ENCODE measurements around the gene LYVE1. TPM values are rescaled to one million over a fixed set of nuclear protein-coding genes. Genes with fewer than 3 reads are reported as not detected.
A peak's percentile ranks its signal among the peaks of the same experiment; 100 is the strongest.

LYVE1 gene
- total RNA-seq, 1 experiment from 2014 or later = 0.11 TPM

DNA sequence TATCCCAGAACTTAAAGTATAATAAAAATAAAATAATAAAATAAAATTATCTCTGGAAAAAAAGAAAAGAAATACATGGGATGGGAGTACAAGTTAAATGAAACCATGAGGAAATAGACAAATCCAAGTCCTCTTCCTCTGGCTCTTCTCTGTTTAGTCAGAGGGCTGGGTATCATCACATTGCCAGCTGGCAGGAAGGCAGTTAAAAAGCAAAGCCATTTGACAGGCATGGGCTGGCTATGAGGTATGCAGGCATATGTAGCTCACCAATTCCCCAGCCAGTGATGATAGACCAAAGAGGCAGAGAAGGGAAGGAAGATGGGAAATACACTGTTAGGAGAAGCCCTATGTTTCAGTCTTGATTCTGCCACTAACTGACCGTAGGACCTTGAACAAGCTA lies 6.5 kb downstream of the LYVE1 start:
- TF ChIP-seq, protein P1, sequence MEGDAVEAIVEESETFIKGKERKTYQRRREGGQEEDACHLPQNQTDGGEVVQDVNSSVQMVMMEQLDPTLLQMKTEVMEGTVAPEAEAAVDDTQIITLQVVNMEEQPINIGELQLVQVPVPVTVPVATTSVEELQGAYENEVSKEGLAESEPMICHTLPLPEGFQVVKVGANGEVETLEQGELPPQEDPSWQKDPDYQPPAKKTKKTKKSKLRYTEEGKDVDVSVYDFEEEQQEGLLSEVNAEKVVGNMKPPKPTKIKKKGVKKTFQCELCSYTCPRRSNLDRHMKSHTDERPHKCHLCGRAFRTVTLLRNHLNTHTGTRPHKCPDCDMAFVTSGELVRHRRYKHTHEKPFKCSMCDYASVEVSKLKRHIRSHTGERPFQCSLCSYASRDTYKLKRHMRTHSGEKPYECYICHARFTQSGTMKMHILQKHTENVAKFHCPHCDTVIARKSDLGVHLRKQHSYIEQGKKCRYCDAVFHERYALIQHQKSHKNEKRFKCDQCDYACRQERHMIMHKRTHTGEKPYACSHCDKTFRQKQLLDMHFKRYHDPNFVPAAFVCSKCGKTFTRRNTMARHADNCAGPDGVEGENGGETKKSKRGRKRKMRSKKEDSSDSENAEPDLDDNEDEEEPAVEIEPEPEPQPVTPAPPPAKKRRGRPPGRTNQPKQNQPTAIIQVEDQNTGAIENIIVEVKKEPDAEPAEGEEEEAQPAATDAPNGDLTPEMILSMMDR (conservative IDR thresholded peaks at IDR 0.05; ENCODE audit: low read depth, low read length) = no peak
- no peak for TF ChIP-seq EZH2 (IDR thresholded peaks at IDR 0.05; ENCODE audit: borderline replicate concordance, low read depth, low read length, poor library complexity, severe bottlenecking)
- Histone ChIP-seq H3K36me3 (ENCODE audit: insufficient read depth, low read length, poor library complexity, severe bottlenecking) (no peaks in the 10 kb centered on the region), H3K27ac (ENCODE audit: low read depth, low read length, poor library complexity, severe bottlenecking) (peak overlapping the region; percentile 50), H3K4me3 (ENCODE audit: low read depth, low read length, poor library complexity, severe bottlenecking) (no peak overlapping the region), H3K27me3 (replicated peaks; ENCODE audit: insufficient read depth, low read depth, low read length, poor library complexity) (no peaks in the 10 kb centered on the region), H3K4me1 (ENCODE audit: insufficient read depth, low read length, poor library complexity, severe bottlenecking) (peaks cover 39% of the 10 kb centered on the region), H3K9me3 (ENCODE audit: low read depth, low read length, poor library complexity, severe bottlenecking) (no peaks in the 10 kb centered on the region)
- ChIA-PET CTCF (no interaction called here), POLR2A (ENCODE audit: low non-redundant PET) (interaction anchor here (0.6 kb wide), 1 partner anchor 88 kb away, joined by 4 read pairs; no protein-coding TSS in a partner anchor)
- intact Hi-C loops (cut with micrococcal nuclease; ENCODE audit: unreplicated experiment) = no loop called here
- DNase-seq (ENCODE audit: low spot score) = peak; percentile 40
- BruUV-seq (replicated peaks) = no TSS peak

DNA sequence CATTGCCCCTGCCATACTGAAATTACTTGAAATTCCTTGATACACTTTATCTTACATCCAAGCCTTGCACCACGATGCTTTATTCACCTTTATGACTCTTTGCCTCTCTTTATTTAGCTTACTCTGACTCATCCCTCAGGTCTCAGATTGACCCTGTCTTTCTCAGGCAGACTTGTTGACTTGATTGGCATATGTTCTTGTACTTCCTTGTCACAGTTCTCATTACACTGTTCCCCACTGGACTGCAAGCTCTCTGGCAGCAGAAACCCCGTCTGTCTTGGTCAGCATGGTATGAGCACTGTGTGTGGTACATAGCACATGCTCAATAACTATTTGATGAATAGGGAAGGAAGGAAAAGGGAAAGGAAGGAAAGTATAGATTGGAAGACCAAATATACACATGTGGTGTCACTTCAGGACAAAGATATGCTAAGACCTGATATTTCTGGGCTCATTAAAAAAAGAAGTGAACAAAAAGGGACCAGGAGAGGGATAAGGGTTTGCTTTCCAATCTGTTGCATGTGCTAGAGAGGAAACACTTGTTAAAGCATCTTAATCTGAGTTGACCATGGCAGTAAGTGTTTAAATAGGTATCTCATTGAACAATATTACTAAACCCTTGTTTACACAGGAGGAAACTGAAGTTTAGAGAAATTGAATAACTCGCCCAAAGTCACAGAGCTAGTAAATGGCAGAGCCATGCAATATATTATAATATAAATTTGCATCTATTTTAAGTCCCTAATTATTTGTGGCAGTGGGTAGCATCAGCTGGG lies 7.2 kb downstream of the LYVE1 start:
- ChIA-PET POLR2A (ENCODE audit: low non-redundant PET) (interaction anchor here (0.6 kb wide), 2 partner anchors 155 to 1024 kb away, joined by 4 to 11 read pairs; no protein-coding TSS in a partner anchor), CTCF (no interaction called here)

DNA sequence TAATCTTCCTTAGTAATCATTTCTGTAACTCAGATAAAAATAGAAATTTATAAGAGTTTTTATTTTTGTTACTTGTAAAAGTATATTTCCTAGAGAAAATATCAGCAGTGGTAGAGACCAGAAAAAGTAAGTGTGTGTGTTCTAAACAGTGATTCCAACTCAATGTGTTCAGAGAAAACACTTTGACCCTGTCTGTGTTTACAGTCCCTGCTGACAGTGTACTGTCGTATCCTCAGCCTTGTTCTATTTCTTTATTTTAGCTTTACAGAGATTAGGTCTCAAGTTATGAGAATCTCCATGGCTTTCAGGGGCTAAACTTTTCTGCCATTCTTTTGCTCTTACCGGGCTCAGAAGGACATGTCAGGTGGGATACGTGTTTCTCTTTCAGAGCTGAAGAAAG lies 10.2 kb downstream of the LYVE1 start:
- no peaks in the 10 kb centered on the region for H3K27me3 ChIP-seq (replicated peaks; ENCODE audit: insufficient read depth, low read depth, low read length, poor library complexity)
- ChIA-PET POLR2A (ENCODE audit: low non-redundant PET) (no interaction called here), CTCF (no interaction called here)
- no peaks in the 10 kb centered on the region for H3K36me3 ChIP-seq (ENCODE audit: insufficient read depth, low read length, poor library complexity, severe bottlenecking)
- intact Hi-C loops (cut with micrococcal nuclease; ENCODE audit: unreplicated experiment) = loop anchor here (5.0 kb wide), 1 partner anchor 151 kb away; no protein-coding TSS in a partner anchor
- peaks cover under 1% of the 10 kb centered on the region for H3K9me3 ChIP-seq (ENCODE audit: low read depth, low read length, poor library complexity, severe bottlenecking)
- no peak for DNase-seq (ENCODE audit: low spot score)
- no TSS peak for BruUV-seq (replicated peaks)
- H3K27ac ChIP-seq (ENCODE audit: low read depth, low read length, poor library complexity, severe bottlenecking) = peak overlapping the region; percentile 100
- H3K4me1 ChIP-seq (ENCODE audit: insufficient read depth, low read length, poor library complexity, severe bottlenecking) = peaks cover 41% of the 10 kb centered on the region
- TF ChIP-seq, protein P1 (conservative IDR thresholded peaks at IDR 0.05; ENCODE audit: low read depth, low read length) = no peak
- TF ChIP-seq EZH2 (IDR thresholded peaks at IDR 0.05; ENCODE audit: borderline replicate concordance, low read depth, low read length, poor library complexity, severe bottlenecking) = no peak
- no peak overlapping the region for H3K4me3 ChIP-seq (ENCODE audit: low read depth, low read length, poor library complexity, severe bottlenecking)

More for the DNA sequence above, 7.2 kb downstream of the LYVE1 start:
- intact Hi-C loops (cut with micrococcal nuclease; ENCODE audit: unreplicated experiment) = no loop called here
- Histone ChIP-seq H3K36me3 (ENCODE audit: insufficient read depth, low read length, poor library complexity, severe bottlenecking) (no peaks in the 10 kb centered on the region), H3K4me3 (ENCODE audit: low read depth, low read length, poor library complexity, severe bottlenecking) (no peak overlapping the region), H3K4me1 (ENCODE audit: insufficient read depth, low read length, poor library complexity, severe bottlenecking) (peaks cover 40% of the 10 kb centered on the region), H3K9me3 (ENCODE audit: low read depth, low read length, poor library complexity, severe bottlenecking) (no peaks in the 10 kb centered on the region), H3K27ac (ENCODE audit: low read depth, low read length, poor library complexity, severe bottlenecking) (no peak overlapping the region), H3K27me3 (replicated peaks; ENCODE audit: insufficient read depth, low read depth, low read length, poor library complexity) (no peaks in the 10 kb centered on the region)
- DNase-seq (ENCODE audit: low spot score) = no peak
- no TSS peak for BruUV-seq (replicated peaks)
- TF ChIP-seq EZH2 (IDR thresholded peaks at IDR 0.05; ENCODE audit: borderline replicate concordance, low read depth, low read length, poor library complexity, severe bottlenecking) = no peak

All from A673 (cell line).